Stimulated activated naive CD4-positive, alpha-beta T cell treated with Interleukin-2 at 50 U/mL for 16 hours (primary cell): ENCODE data around the gene PACRG.

ENCODE experiments used
- DNase-seq: peaks from one replicate; lab custom pipeline; 2025; lab: John Stamatoyannopoulos, UW

The PACRG gene

GRCh38 chr6:162778603-162779002 is 50.8 kb downstream of the PACRG start:
- no peak for DNase-seq

- DNase-seq: no peak
Measured at GRCh38 chr6:162785632-162786242, 58.0 kb downstream of the PACRG start.

- DNase-seq: no peak
Measured at GRCh38 chr6:162798546-162799266, 70.9 kb downstream of the PACRG start.

- DNase-seq: no peak
Measured at GRCh38 chr6:162814426-162814973, 86.7 kb downstream of the PACRG start.

GRCh38 chr6:162817196-162817595 is 89.4 kb downstream of the PACRG start:
- no peak for DNase-seq

- no peak for DNase-seq
Measured at GRCh38 chr6:162819284-162819683, 91.5 kb downstream of the PACRG start.

- DNase-seq: no peak
Measured at GRCh38 chr6:162821102-162821501, 93.3 kb downstream of the PACRG start.

- no peak for DNase-seq
Measured at GRCh38 chr6:162825597-162825996, 97.8 kb downstream of the PACRG start.

- no peak for DNase-seq
Measured at GRCh38 chr6:162829013-162829742, 101.4 kb downstream of the PACRG start.

GRCh38 chr6:162833776-162834175 is 106.0 kb downstream of the PACRG start:
- no peak for DNase-seq

- DNase-seq: no peak
Measured at GRCh38 chr6:162845972-162846371, 118.2 kb downstream of the PACRG start.

GRCh38 chr6:162846723-162847122 is 118.9 kb downstream of the PACRG start:
- no peak for DNase-seq

GRCh38 chr6:162849269-162849668 is 121.5 kb downstream of the PACRG start:
- DNase-seq: no peak

GRCh38 chr6:162852192-162852591 is 124.4 kb downstream of the PACRG start:
- DNase-seq: no peak

GRCh38 chr6:162852840-162853577 is 125.2 kb downstream of the PACRG start:
- no peak for DNase-seq

- DNase-seq: no peak
Measured at GRCh38 chr6:162854228-162854627, 126.5 kb downstream of the PACRG start.

- no peak for DNase-seq
Measured at GRCh38 chr6:162854734-162855191, 127.0 kb downstream of the PACRG start.

- no peak for DNase-seq
Measured at GRCh38 chr6:162856885-162857284, 129.1 kb downstream of the PACRG start.

- DNase-seq: no peak
Measured at GRCh38 chr6:162857326-162857725, 129.6 kb downstream of the PACRG start.

- no peak for DNase-seq
Measured at GRCh38 chr6:162862462-162862861, 134.7 kb downstream of the PACRG start.

- no peak for DNase-seq
Measured at GRCh38 chr6:162862941-162863340, 135.2 kb downstream of the PACRG start.

GRCh38 chr6:162863821-162864220 is 136.0 kb downstream of the PACRG start:
- no peak for DNase-seq
